GM12875 (cell line): ENCODE data around the gene MYOM3.

Experiments used
- H3K4me3 ChIP-seq: one replicate; pipeline ENCODE4 v1.5.1; 2011; ENCODE audit warnings: low read depth, low read length, control low read depth
- CTCF ChIP-seq: IDR thresholded peaks from 2 replicates; pipeline ENCODE4 v1.5.1; 2011; ENCODE audit warnings: low read depth, mild to moderate bottlenecking, control low read depth, inconsistent platforms, low read length, moderate library complexity, borderline replicate concordance; ENCODE audit not compliant: insufficient read depth

Gene MYOM3

GRCh38 chr1:24117132-24117531 lies 5.2 kb upstream of the MYOM3 start:
- no peak overlapping the region for H3K4me3 ChIP-seq
- TF ChIP-seq CTCF: no peak

GRCh38 chr1:24114753-24115152 lies 2.8 kb upstream of the MYOM3 start:
- no peak overlapping the region for H3K4me3 ChIP-seq
- TF ChIP-seq CTCF: no peak

GRCh38 chr1:24113641-24114033 lies 1.7 kb upstream of the MYOM3 start:
- H3K4me3 ChIP-seq: no peak overlapping the region
- TF ChIP-seq CTCF: no peak

- no peak for TF ChIP-seq CTCF
- no peak overlapping the region for H3K4me3 ChIP-seq
Observed at GRCh38 chr1:24111262-24111995, 506 bp downstream of the MYOM3 start.

- H3K4me3 ChIP-seq: no peak overlapping the region
- no peak for TF ChIP-seq CTCF
Observed at GRCh38 chr1:24110642-24111261, 1.2 kb downstream of the MYOM3 start.

GRCh38 chr1:24109686-24110475 lies 2.1 kb downstream of the MYOM3 start:
- no peak for TF ChIP-seq CTCF
- no peak overlapping the region for H3K4me3 ChIP-seq

- TF ChIP-seq CTCF: no peak
- H3K4me3 ChIP-seq: no peak overlapping the region
Observed at GRCh38 chr1:24109166-24109483, 2.8 kb downstream of the MYOM3 start.
